Neural progenitor cell (in vitro differentiated cells): ENCODE results near the gene APBB2. TPM values are rescaled to one million over a fixed set of nuclear protein-coding genes. Genes with fewer than 3 reads are reported as not detected.

Experiments used
- DNase-seq: peaks from one replicate; pipeline ENCODE4 v3.0.0-alpha.2; 2016; ENCODE audit warnings: low spot score
- H2AFZ ChIP-seq: fragments of 200-600 bp; sonication (generic); replicated peaks from 2 replicates; pipeline ENCODE4 v1.6.1; 2016; ENCODE audit warnings: antibody characterized with exemption
- H3F3A ChIP-seq: fragments of 200-600 bp; sonication (generic); 2 replicates; pipeline ENCODE4 v1.6.1; 2016; ENCODE audit warnings: antibody characterized with exemption, low read depth
- H3K27ac ChIP-seq: fragments of 200-600 bp; sonication (generic); 2 replicates; pipeline ENCODE4 v1.5.1; 2016; ENCODE audit warnings: mild to moderate bottlenecking
- H3K27me3 ChIP-seq: fragments of 200-600 bp; sonication (generic); 2 replicates; pipeline ENCODE4 v1.6.1; 2016; ENCODE audit warnings: mild to moderate bottlenecking, moderate library complexity
- H3K36me3 ChIP-seq: fragments of 200-600 bp; sonication (generic); 2 replicates; pipeline ENCODE4 v1.5.1; 2016
- H3K4me1 ChIP-seq: fragments of 200-600 bp; sonication (generic); 2 replicates; pipeline ENCODE4 v1.6.1; 2016; ENCODE audit warnings: mixed run types
- H3K4me2 ChIP-seq: fragments of 200-600 bp; sonication (generic); 2 replicates; pipeline ENCODE4 v1.6.1; 2016
- H3K4me3 ChIP-seq: fragments of 200-600 bp; sonication (generic); 2 replicates; pipeline ENCODE4 v1.5.1; 2016
- H3K79me2 ChIP-seq: fragments of 200-600 bp; sonication (generic); 2 replicates; pipeline ENCODE4 v1.6.1; 2016; ENCODE audit warnings: low read depth
- H3K9ac ChIP-seq: fragments of 200-600 bp; sonication (generic); 2 replicates; pipeline ENCODE4 v1.6.1; 2016
- H3K9me3 ChIP-seq: fragments of 200-600 bp; sonication (generic); 2 replicates; pipeline ENCODE4 v1.5.1; 2016; ENCODE audit warnings: low read depth
- H4K20me1 ChIP-seq: fragments of 200-600 bp; sonication (generic); 2 replicates; pipeline ENCODE4 v1.6.1; 2016; ENCODE audit warnings: low read depth
- H3K27ac Mint-ChIP-seq: 3 replicates; pipeline ENCODE4 v1.8.0; 2021; ENCODE audit warnings: mixed read lengths
- H3K27me3 Mint-ChIP-seq: 2 replicates; pipeline ENCODE4 v1.8.0; 2022; ENCODE audit warnings: low read depth, mild to moderate bottlenecking, inconsistent platforms, moderate library complexity, mixed read lengths; ENCODE audit not compliant: insufficient read depth
- H3K36me3 Mint-ChIP-seq: 3 replicates; pipeline ENCODE4 v1.8.0; 2021; ENCODE audit warnings: mixed read lengths
- H3K4me1 Mint-ChIP-seq: 3 replicates; pipeline ENCODE4 v1.8.0; 2021; ENCODE audit warnings: mixed read lengths
- H3K4me3 Mint-ChIP-seq: 3 replicates; pipeline ENCODE4 v1.8.0; 2021; ENCODE audit warnings: mild to moderate bottlenecking, moderate library complexity, mixed read lengths
- H3K9me3 Mint-ChIP-seq: 3 replicates; pipeline ENCODE4 v1.8.0; 2020; ENCODE audit warnings: mixed read lengths
- CTCF ChIP-seq: fragments of 200-600 bp; sonication (generic); IDR thresholded peaks from 2 replicates; pipeline ENCODE4 v1.5.1; 2017; ENCODE audit warnings: antibody characterized with exemption, mild to moderate bottlenecking
- EZH2 ChIP-seq: fragments of 200-600 bp; sonication (generic); IDR thresholded peaks from 2 replicates; pipeline ENCODE4 v1.6.1; 2017; ENCODE audit warnings: antibody characterized with exemption, mild to moderate bottlenecking, moderate library complexity
- EZH2phosphoT487 ChIP-seq: fragments of 200-600 bp; sonication (generic); IDR thresholded peaks from 2 replicates; pipeline ENCODE4 v1.6.1; 2017; ENCODE audit warnings: antibody characterized with exemption
- total RNA-seq: library from RNA; depleted of rRNA; stranded (reverse); fragments of >200 nt; gene quantifications from 2 replicates; pipeline ENCODE4 v1.2.3, GENCODE V29; 2015; ENCODE audit warnings: low replicate concordance

APBB2 gene
- total RNA-seq, 1 donor from 2014 or later = 83.2 TPM

- no peak for DNase-seq
- Histone ChIP-seq H3K4me1 (peaks cover 16% of the 10 kb centered on the region), H3K4me2 (no peak overlapping the region), H3K27ac (no peak overlapping the region), H3F3A (peaks cover 3% of the 10 kb centered on the region), H3K27me3 (no peaks in the 10 kb centered on the region), H4K20me1 (no peaks in the 10 kb centered on the region), H2AFZ (no peak overlapping the region), H3K9ac (no peak overlapping the region), H3K36me3 (no peaks in the 10 kb centered on the region), H3K9me3 (no peaks in the 10 kb centered on the region), H3K4me3 (no peak overlapping the region), H3K79me2 (peaks cover 4% of the 10 kb centered on the region)
- Mint-ChIP-seq H3K9me3 (no peaks in the 10 kb centered on the region), H3K27ac (no peak overlapping the region), H3K4me3 (no peak overlapping the region), H3K27me3 (no peaks in the 10 kb centered on the region), H3K4me1 (peaks cover 18% of the 10 kb centered on the region), H3K36me3 (no peaks in the 10 kb centered on the region)
- no peak for TF ChIP-seq EZH2
- TF ChIP-seq CTCF = no peak
These were observed 118.4 kb downstream of the APBB2 start for GRCh38 chr4:41095973-41096372.

- peaks cover 18% of the 10 kb centered on the region for H3K4me1 Mint-ChIP-seq
- no peak for DNase-seq
- Histone ChIP-seq H2AFZ (no peak overlapping the region), H3K36me3 (no peaks in the 10 kb centered on the region), H3K4me1 (peaks cover 16% of the 10 kb centered on the region), H4K20me1 (no peaks in the 10 kb centered on the region), H3K27ac (no peak overlapping the region), H3K9ac (no peak overlapping the region), H3K79me2 (peaks cover 4% of the 10 kb centered on the region), H3K4me2 (no peak overlapping the region), H3K4me3 (no peak overlapping the region), H3K9me3 (no peaks in the 10 kb centered on the region), H3F3A (peaks cover 3% of the 10 kb centered on the region), H3K27me3 (no peaks in the 10 kb centered on the region)
- TF ChIP-seq CTCF (no peak), EZH2phosphoT487 (no peak), EZH2 (no peak)
- H3K4me3 Mint-ChIP-seq = no peak overlapping the region
- no peaks in the 10 kb centered on the region for H3K27me3 Mint-ChIP-seq
- no peaks in the 10 kb centered on the region for H3K36me3 Mint-ChIP-seq
- H3K27ac Mint-ChIP-seq = no peak overlapping the region
- no peaks in the 10 kb centered on the region for H3K9me3 Mint-ChIP-seq
These were observed 119.0 kb downstream of the APBB2 start for GRCh38 chr4:41095192-41095872.

- Mint-ChIP-seq H3K9me3 (no peaks in the 10 kb centered on the region), H3K4me1 (peaks cover 13% of the 10 kb centered on the region), H3K27me3 (peaks cover 3% of the 10 kb centered on the region), H3K4me3 (no peak overlapping the region), H3K36me3 (no peaks in the 10 kb centered on the region), H3K27ac (no peak overlapping the region)
- no peak for DNase-seq
- Histone ChIP-seq H2AFZ (no peak overlapping the region), H3K9ac (no peak overlapping the region), H3K4me1 (no peaks in the 10 kb centered on the region), H3F3A (no peaks in the 10 kb centered on the region), H3K9me3 (no peaks in the 10 kb centered on the region), H3K79me2 (no peaks in the 10 kb centered on the region), H3K27me3 (no peaks in the 10 kb centered on the region), H3K4me3 (no peak overlapping the region), H3K27ac (no peak overlapping the region), H3K36me3 (no peaks in the 10 kb centered on the region), H3K4me2 (no peak overlapping the region), H4K20me1 (no peaks in the 10 kb centered on the region)
- no peak for TF ChIP-seq CTCF
- no peak for TF ChIP-seq EZH2
- no peak for TF ChIP-seq EZH2phosphoT487
These were observed 122.2 kb downstream of the APBB2 start for GRCh38 chr4:41092128-41092527.
